Measurements from ENCODE around the gene PDZK1IP1. TPM values are rescaled to one million over a fixed set of nuclear protein-coding genes. Genes with fewer than 3 reads are reported as not detected.
"Not testable (repeated sequence)": the region's sequence is repeated elsewhere in the genome, so short reads cannot be mapped to it uniquely, and the experiment has no call there.

The PDZK1IP1 gene
- total RNA-seq, 6 experiments from 2014 or later = not detected

GRCh38 chr1:47174656-47175020, 15.2 kb downstream of the PDZK1IP1 start:
- peaks cover 15% of the 10 kb centered on the region for H3K4me1 Mint-ChIP-seq (ENCODE audit: low read depth)

GRCh38 chr1:47172782-47173181, 17.1 kb downstream of the PDZK1IP1 start:
- Mint-ChIP-seq H3K4me3 (no peak overlapping the region), H3K27me3 (ENCODE audit: insufficient read depth) (peaks cover 10% of the 10 kb centered on the region), H3K36me3 (ENCODE audit: low read depth) (no peaks in the 10 kb centered on the region)

More at GRCh38 chr1:47174656-47175020, 15.2 kb downstream of the PDZK1IP1 start:
- H3K27ac Mint-ChIP-seq = no peak overlapping the region
- no peaks in the 10 kb centered on the region for H3K9me3 Mint-ChIP-seq
- peaks cover 12% of the 10 kb centered on the region for H3K27me3 Mint-ChIP-seq (ENCODE audit: insufficient read depth)
- no peak for TF ChIP-seq CTCF (IDR thresholded peaks at IDR 0.05)
- no peaks in the 10 kb centered on the region for H3K36me3 Mint-ChIP-seq (ENCODE audit: low read depth)
- no peak overlapping the region for H3K4me3 Mint-ChIP-seq
- DNase-seq = no peak

GRCh38 chr1:47164552-47164951, 25.3 kb downstream of the PDZK1IP1 start:
- H3K27me3 Mint-ChIP-seq (ENCODE audit: insufficient read depth) = peaks cover 3% of the 10 kb centered on the region; the same call in 1 of the 2 replicates
- no peak overlapping the region for H3K4me3 Mint-ChIP-seq
- no peak for TF ChIP-seq CTCF (IDR thresholded peaks at IDR 0.05)
- DNase-seq = no peak
- no peaks in the 10 kb centered on the region for H3K36me3 Mint-ChIP-seq (ENCODE audit: low read depth)
- H3K9me3 Mint-ChIP-seq = no peaks in the 10 kb centered on the region
- no peaks in the 10 kb centered on the region for H3K4me1 Mint-ChIP-seq (ENCODE audit: low read depth)
- no peak overlapping the region for H3K27ac Mint-ChIP-seq

More at GRCh38 chr1:47172782-47173181, 17.1 kb downstream of the PDZK1IP1 start:
- Mint-ChIP-seq H3K27ac (no peak overlapping the region), H3K9me3 (no peaks in the 10 kb centered on the region), H3K4me1 (ENCODE audit: low read depth) (no peaks in the 10 kb centered on the region)
- no peak for TF ChIP-seq CTCF (IDR thresholded peaks at IDR 0.05)
- DNase-seq = no peak

GRCh38 chr1:47161298-47162040, 28.4 kb downstream of the PDZK1IP1 start:
- H3K27me3 Mint-ChIP-seq (ENCODE audit: insufficient read depth) = no peaks in the 10 kb centered on the region
- DNase-seq = no peak
- TF ChIP-seq CTCF (IDR thresholded peaks at IDR 0.05) = no peak
- no peaks in the 10 kb centered on the region for H3K9me3 Mint-ChIP-seq
- no peak overlapping the region for H3K27ac Mint-ChIP-seq
- H3K36me3 Mint-ChIP-seq (ENCODE audit: low read depth) = no peaks in the 10 kb centered on the region
- H3K4me1 Mint-ChIP-seq (ENCODE audit: low read depth) = no peaks in the 10 kb centered on the region
- H3K4me3 Mint-ChIP-seq = no peak overlapping the region

GRCh38 chr1:47160716-47161115, 29.1 kb downstream of the PDZK1IP1 start:
- H3K36me3 Mint-ChIP-seq (ENCODE audit: low read depth) = no peaks in the 10 kb centered on the region
- no peaks in the 10 kb centered on the region for H3K27me3 Mint-ChIP-seq (ENCODE audit: insufficient read depth)
- H3K27ac Mint-ChIP-seq = no peak overlapping the region
- no peak for TF ChIP-seq CTCF (IDR thresholded peaks at IDR 0.05)
- no peaks in the 10 kb centered on the region; the same call in 1 of the 2 replicates for H3K9me3 Mint-ChIP-seq
- no peak for DNase-seq
- no peak overlapping the region for H3K4me3 Mint-ChIP-seq
- no peaks in the 10 kb centered on the region for H3K4me1 Mint-ChIP-seq (ENCODE audit: low read depth)

- not testable (repeated sequence) for H3K4me3 Mint-ChIP-seq; H3K27ac Mint-ChIP-seq; H3K4me1 Mint-ChIP-seq (ENCODE audit: low read depth); H3K36me3 Mint-ChIP-seq (ENCODE audit: low read depth); H3K9me3 Mint-ChIP-seq; DNase-seq; H3K27me3 Mint-ChIP-seq (ENCODE audit: insufficient read depth)
These were observed 31.9 kb downstream of the PDZK1IP1 start for GRCh38 chr1:47157957-47158356.

- not testable (repeated sequence) for H3K36me3 Mint-ChIP-seq (ENCODE audit: low read depth); DNase-seq; H3K9me3 Mint-ChIP-seq; H3K27me3 Mint-ChIP-seq (ENCODE audit: insufficient read depth); H3K4me1 Mint-ChIP-seq (ENCODE audit: low read depth); H3K27ac Mint-ChIP-seq; H3K4me3 Mint-ChIP-seq
These were observed 33.4 kb downstream of the PDZK1IP1 start for GRCh38 chr1:47156457-47156856.

- not testable (repeated sequence) for DNase-seq; H3K4me1 Mint-ChIP-seq (ENCODE audit: low read depth); H3K4me3 Mint-ChIP-seq; H3K36me3 Mint-ChIP-seq (ENCODE audit: low read depth); H3K27me3 Mint-ChIP-seq (ENCODE audit: insufficient read depth); H3K27ac Mint-ChIP-seq
- peaks cover 13% of the 10 kb centered on the region; the same call in 1 of the 2 replicates for H3K9me3 Mint-ChIP-seq
These were observed 40.7 kb downstream of the PDZK1IP1 start for GRCh38 chr1:47149162-47149561.

Data from HFFc6 (cell line).